Measurements from ENCODE around the gene VPS37B.

VPS37B gene

GRCh38 chr12:122851820-122852219, 44.1 kb downstream of the VPS37B start:
- DNase-seq: no peak

- no peak for DNase-seq
These were observed 45.1 kb downstream of the VPS37B start for GRCh38 chr12:122850695-122851350.

- no peak for DNase-seq
These were observed 45.9 kb downstream of the VPS37B start for GRCh38 chr12:122850048-122850445.

DNA sequence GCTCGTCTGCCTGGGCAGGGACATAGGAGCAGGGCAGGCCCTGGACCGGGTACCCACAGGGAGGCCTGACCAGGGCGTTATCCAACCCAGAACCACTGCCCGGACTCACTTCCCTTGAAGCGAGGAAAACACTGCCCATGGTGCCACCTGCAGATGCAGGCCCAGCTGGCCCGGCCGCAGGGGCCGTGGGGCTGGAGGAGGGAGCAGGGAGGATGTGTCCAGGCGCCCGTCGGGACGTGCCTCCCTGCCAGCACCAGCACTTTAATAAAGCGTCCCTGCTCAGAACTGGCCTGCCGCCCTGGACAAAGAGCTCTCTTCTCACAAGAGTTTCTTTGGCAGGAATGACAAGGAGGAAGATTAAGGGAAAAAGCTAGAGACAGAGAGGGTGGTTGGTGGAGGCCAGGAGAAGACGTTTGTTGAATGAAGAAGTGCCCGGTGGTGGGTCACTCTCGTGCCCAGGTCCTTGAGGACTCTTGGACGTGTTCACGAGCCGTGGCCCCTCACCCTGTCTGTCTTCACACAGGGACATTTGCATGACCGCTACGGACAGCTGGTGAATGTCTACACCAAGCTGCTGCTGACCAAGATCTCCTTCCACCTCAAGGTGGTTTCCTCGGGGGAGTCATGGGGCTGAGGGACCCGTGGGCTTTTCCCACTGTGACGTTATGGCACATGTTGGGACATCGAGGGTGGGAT, 46.4 kb downstream of the VPS37B start:
- DNase-seq: no peak

GRCh38 chr12:122848471-122849351, 47.2 kb downstream of the VPS37B start:
- DNase-seq: no peak

DNA sequence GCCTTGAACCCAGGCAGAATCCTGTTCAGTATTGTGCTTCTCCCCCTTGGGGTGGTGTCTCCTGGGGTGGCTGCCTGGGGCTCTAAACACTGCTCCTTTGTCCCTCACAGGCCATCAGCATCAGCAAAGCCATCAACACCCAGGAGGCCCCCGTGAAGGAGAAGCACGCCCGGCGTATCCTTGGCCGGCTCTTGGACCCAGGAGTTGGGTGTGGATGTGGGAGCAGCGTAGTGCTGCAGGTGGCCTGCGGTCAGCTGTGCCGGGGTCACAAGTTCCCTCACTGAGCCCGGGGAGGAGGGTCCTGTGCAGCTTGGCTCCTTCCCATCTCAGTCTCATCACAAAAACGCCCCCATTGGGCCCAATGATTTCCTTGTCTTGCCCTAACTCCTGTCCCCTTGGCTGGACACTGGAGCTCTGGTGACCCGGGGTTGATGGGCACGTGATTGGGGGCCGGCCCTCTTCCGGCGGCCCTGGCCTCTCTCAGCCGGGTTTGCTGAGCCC, 48.0 kb downstream of the VPS37B start:
- no peak for DNase-seq

GRCh38 chr12:122847516-122847836, 48.4 kb downstream of the VPS37B start:
- DNase-seq: no peak

DNA sequence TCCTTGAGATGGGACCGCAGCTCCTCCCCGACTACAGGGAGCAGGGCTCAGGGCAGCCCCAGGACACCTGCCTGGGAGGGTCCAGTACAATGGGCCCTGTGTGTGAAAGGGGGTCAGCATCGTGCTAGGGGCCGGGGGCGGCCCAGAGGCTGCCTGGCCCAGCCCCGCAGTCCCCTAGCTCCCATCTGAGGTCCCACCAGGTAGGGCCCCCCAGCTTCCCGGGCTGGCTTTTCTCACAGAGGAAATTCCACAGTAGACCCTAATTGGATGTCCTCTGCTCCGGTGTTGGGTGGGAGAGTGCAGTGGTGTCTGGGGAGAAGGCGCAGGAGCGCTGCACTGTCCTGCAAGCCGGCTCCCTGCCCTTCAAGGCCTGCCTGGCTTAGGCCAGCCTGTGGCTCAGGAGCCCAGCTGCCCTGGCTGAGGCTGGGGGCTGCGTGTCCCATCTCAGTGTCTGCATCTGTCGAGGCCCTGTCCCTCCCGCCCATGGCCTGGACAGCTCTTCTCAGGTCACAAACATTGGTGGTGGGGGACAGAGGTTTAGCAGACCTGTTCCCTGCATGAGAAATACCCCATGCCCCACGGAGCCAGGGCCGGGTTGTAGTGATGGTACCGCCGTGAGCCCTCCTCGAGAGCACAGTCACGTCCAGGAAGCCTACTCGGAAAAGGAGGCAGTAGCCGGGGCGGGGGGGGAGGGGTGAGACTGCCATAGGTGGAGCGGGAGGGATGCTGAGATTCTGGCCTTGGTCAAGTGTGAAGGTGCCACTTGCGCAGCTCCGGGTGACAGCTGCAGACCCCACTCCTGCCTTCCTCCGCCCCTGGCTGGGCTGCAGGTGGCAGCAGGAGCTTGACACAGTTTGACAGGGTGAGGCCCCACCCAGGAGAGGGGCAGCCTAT, 49.1 kb downstream of the VPS37B start:
- DNase-seq: no peak

- DNase-seq: no peak
These were observed 49.9 kb downstream of the VPS37B start for GRCh38 chr12:122845865-122846621.

DNA sequence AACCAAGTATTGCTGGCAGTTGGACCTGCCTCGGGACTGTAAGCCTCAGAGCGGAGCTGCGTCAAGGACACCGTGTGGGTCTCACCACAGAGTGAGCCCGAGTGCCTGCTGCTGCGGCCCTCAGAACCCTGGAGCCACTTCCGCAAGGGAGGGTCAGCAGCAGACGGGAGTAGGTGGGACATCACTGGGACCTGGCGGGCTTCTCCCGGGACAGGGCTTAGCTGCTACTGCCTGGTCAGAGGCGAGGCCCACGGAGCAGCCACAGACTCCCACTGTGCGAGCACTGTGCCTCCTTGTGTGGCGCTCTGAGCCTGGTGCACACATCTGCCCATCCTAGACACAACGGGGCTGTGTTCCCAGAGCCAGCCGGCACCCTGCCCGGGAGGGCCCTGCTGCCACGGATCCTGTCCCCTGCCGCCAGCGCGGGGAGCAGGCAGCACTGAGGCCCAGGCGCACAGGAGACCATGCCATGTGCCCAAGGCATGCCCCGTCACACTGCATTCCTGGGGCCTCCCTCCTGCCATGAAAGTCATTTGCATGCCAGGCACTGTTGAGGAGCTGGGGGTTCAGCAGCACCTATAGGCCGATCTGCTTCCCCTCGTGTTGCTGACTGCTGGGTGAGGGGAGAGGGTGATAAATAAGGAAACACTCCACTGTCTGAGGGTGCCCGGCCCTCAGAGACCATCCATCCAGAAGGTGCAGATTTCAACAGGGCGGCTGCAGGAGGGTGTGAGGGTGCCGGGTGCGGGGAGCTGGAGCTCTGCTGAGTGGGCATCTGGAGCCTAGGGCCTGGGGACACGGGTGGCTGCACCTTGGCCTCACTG, 50.7 kb downstream of the VPS37B start:
- DNase-seq: no peak

DNA sequence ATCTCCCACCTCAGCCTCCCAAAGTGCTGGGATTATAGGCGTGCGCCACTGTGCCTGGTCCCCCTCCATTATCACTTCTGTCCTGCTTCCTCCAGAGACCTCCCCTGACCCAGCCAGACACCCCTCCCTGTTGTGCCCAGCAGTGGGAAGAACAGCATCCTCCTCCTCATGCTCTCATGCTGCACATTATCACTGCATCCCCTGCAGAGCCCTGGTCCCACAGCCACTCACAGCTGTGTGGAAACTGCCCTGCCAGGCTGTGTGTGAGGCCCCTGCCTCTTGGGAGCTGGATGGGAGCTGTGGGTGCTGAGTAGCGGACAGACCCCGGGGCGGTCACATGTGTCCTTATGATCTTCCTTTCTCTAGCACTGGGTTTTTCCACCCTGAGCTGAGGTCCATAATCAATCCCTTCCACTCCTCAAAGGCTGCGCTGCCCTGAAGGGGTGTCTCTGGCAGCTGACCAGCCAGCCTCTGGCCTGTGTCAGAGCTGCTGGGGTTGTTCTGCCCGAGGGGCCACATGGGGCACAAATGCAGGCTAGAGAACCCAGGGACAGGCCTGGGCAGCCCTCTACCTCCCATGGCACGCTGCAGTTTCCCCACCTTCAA, 51.5 kb downstream of the VPS37B start:
- no peak for DNase-seq

DNA sequence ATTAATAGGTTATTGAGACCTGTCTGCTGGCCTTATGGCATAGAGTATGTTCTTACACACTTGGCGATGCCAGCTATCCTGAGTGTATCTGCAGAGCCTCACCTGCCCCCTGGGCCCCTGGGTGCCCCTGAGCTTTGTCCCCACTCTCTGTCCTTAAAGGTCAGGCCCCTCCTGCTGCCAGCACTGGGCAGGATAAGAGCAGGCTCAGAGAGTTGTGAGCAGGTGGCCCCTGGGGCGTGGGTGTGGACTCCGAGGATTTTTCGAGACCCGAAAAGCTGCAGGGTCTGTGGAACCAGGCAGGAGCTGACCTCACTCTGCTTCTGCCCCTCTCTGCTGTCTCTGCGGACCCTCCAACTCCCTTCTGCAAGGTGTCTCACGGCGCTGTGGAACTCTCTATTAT, 52.5 kb downstream of the VPS37B start:
- no peak for DNase-seq

- no peak for DNase-seq
These were observed 53.2 kb downstream of the VPS37B start for GRCh38 chr12:122842505-122843405.

DNA sequence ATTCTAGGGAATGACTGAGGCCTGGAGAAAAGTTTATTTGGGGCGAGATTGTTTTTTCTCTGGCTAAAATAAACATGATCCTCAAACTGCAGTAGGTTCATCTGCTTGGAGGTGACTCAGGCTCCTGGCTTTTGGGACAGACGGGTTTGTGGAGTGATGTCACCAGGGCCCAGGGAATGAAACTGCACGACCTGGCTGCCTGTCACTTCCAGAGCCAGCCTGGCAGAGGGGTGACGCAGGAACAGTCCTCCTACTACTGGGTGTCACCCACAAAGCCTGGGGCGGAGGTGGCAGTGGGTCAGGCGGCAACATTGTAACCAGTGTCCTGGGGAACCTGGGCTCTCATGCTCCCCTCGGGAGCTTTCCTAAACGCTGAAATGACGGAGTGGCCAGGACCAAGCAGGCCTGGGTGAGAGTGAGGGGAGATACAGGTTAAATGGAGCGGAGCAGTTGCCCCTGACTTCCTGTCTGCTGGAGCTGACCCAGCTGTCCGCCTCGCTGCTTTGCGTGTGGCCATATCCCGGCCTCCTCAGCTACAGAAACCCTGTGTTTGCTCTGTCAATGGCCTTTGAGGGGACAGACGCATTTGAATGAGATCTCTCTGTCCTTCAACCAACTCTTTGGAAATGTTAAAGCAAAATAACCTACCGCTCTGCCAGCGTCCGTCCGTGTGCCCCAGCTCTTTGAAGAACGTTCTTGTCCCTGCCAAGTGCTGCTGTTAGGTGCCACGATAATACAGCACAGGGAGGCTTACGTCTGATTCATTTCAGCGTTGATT, 54.2 kb downstream of the VPS37B start:
- no peak for DNase-seq

DNA sequence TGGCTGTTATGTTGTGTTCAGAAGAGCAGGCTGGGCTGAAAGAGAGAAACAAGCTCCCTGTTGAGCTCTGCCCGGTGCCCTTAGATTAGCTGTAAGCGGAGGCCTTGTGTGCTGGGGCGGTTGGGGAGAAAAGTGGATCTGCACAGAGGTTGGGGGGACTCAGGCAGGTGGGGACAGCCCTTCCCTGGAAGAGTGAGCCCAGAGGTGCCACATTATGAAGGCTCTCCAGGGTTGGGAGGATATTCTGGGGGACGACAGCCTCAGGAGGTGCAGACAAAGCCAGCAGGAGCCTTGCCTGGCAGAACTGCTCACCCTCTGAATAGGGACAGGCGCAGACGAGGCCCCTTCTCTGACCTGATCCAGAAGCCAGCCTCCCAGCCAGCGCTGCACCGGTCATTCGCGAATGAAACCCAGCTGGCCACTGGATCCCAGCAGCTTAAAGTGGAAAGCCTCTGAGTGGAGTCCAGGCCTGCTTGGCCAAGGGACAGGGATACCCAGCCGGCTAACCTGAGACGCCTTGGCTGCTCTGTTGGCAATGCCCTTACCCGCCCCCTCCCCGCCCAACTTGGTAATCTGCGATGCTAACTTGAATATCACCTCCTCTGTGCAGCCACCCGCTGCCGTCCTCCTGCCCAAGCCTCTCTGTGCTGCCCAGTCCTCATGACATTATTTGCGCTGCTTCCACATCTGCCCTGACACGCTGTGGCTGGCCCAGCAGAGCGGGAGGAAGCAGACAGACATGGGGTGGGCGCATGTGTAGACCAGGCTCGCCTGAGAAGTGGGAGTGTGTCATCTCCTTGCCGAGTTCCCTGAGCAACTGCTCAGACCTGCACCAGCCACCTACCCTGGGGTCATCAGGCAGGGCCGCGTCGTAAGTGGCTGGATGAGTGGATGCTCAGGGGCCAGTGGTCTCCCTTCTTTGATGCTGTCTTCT, 55.1 kb downstream of the VPS37B start:
- no peak for DNase-seq

- DNase-seq: no peak
These were observed 55.9 kb downstream of the VPS37B start for GRCh38 chr12:122839907-122840554.

GRCh38 chr12:122838841-122839240, 57.1 kb downstream of the VPS37B start:
- DNase-seq: no peak

All from NCI-H774 (cell line).